Activated CD8-positive, alpha-beta T cell treated with anti-CD3 and anti-CD28 coated beads, Interleukin-2, amount 10 ng/mL, durations not matched to agents 7 days and 5 days (primary cell): ENCODE results near the gene AGMO. TPM values are rescaled to one million over a fixed set of nuclear protein-coding genes. Genes with fewer than 3 reads are reported as not detected.

Experiments used
- ATAC-seq: fragments of 150-1000 bp; cut with Tn5 transposase; one replicate; pipeline ENCODE4 v1.10.0; 2021; ENCODE audit warnings: moderate library complexity
- CTCF ChIA-PET: fragments of 350-600 bp; sonication (Branson Sonifier 250); formaldehyde crosslinking; loops from one replicate; lab custom pipeline; 2021; ENCODE audit warnings: antibody characterized with exemption; lab: Charles Lee
- POLR2A ChIA-PET: fragments of 350-600 bp; sonication (Branson Sonifier 250); formaldehyde crosslinking; loops from one replicate; lab custom pipeline; 2021; ENCODE audit warnings: antibody characterized with exemption; lab: Charles Lee
- DNase-seq: peaks from one replicate; pipeline ENCODE4 v3.0.0-alpha.2; 2020
- H3K27ac Mint-ChIP-seq: one replicate; pipeline ENCODE4 v1.8.0; 2021; ENCODE audit warnings: mild to moderate bottlenecking, mixed read lengths
- H3K27me3 Mint-ChIP-seq: one replicate; pipeline ENCODE4 v1.8.0; 2021; ENCODE audit warnings: low read depth, mixed read lengths
- H3K36me3 Mint-ChIP-seq: one replicate; pipeline ENCODE4 v1.8.0; 2021; ENCODE audit warnings: low read depth, mixed read lengths
- H3K4me1 Mint-ChIP-seq: one replicate; pipeline ENCODE4 v1.8.0; 2021; ENCODE audit warnings: low read depth, mixed read lengths
- H3K4me3 Mint-ChIP-seq: one replicate; pipeline ENCODE4 v1.8.0; 2021; ENCODE audit warnings: mild to moderate bottlenecking, mixed read lengths
- H3K9me3 Mint-ChIP-seq: one replicate; pipeline ENCODE4 v1.8.0; 2022; ENCODE audit warnings: mixed read lengths; ENCODE audit not compliant: insufficient read depth
- total RNA-seq, 2 experiments: library from RNA; stranded (reverse); gene quantifications; one replicate each; pipeline ENCODE4 v1.2.3, GENCODE V29; 2021

Gene AGMO
- total RNA-seq, 2 experiments from 2014 or later: not detected

DNA sequence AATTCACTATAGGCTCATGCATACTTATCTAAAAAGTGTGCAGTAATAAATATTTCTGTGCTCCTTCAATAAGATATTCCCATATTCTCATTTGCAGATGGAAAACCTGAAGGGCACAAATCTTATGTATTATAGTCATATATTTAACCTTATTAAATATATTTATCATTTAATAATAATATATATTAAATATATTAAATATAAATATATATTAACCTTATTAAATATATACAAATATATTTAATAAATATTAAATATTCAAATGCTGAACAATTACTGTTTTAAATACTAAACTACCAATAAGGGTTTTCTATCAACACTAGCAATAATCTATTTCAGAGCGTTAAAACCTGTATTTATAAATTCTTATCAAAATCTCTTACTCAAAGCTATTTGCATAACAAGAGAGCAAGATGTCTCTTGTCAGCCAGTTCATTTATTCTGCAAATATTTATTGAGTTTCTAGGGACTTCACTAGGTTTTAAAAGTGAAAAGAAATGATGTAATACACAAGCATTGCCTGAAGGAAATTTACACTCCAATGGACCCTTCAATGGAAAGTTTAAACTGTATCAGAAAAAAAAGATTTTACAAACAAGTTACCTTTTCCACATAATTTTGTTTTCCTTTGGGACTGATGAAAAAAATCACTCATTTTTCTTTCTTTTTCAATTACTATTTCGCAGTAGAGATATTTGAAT lies 159.2 kb downstream of the AGMO start:
- Mint-ChIP-seq H3K27ac (no peak overlapping the region), H3K27me3 (no peaks in the 10 kb centered on the region), H3K4me1 (no peaks in the 10 kb centered on the region), H3K9me3 (peaks cover 11% of the 10 kb centered on the region), H3K36me3 (no peaks in the 10 kb centered on the region), H3K4me3 (no peak overlapping the region)
- ATAC-seq (no peak), DNase-seq (no peak)
- POLR2A ChIA-PET: no interaction called here
- CTCF ChIA-PET: no interaction called here

DNA sequence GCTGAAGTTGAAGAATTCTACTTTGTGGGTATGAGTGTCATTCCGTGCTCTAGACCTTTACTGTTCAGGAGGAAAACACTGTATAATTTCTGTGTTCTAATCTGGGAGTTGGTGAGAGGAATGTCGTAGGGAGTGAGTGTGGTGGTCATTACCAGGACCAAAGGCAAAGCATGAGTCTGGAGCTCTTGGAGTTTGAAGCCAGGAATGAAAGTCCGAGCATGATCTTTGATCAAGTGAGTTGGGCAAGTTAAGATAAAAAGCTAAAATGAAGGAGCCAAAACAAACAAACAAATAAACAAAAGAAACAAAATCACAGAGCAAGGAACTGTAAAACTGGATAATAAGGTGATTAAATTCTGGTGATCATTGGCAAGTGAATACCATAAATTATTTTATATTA lies 161.4 kb downstream of the AGMO start:
- ATAC-seq: no peak
- POLR2A ChIA-PET: no interaction called here
- H3K4me1 Mint-ChIP-seq: no peaks in the 10 kb centered on the region
- H3K27ac Mint-ChIP-seq: no peak overlapping the region
- no peak for DNase-seq
- CTCF ChIA-PET: no interaction called here
- peaks cover 20% of the 10 kb centered on the region for H3K9me3 Mint-ChIP-seq
- H3K4me3 Mint-ChIP-seq: no peak overlapping the region
- H3K27me3 Mint-ChIP-seq: no peaks in the 10 kb centered on the region
- H3K36me3 Mint-ChIP-seq: no peaks in the 10 kb centered on the region

DNA sequence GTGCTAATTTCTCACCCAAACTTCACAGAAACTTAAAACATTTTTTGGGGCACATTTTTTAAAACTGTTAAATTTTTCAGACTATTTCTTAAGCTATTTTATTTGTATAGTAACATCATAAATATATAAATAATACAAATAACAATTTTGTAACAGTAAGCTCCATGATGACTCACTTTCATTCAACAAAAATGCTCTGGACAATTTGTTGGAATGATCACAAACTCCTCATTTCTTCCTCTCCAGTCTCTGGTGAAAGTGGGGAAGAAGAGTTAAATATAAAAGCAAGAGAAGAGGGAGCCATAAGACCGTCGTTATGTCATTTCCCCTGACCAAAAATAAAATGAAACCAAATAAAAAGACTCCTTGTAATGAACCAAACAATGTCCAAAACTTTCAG lies 162.4 kb downstream of the AGMO start:
- ATAC-seq: no peak
- no peaks in the 10 kb centered on the region for H3K4me1 Mint-ChIP-seq
- ChIA-PET POLR2A (no interaction called here), CTCF (no interaction called here)
- DNase-seq: no peak
- no peak overlapping the region for H3K4me3 Mint-ChIP-seq
- no peaks in the 10 kb centered on the region for H3K36me3 Mint-ChIP-seq
- no peaks in the 10 kb centered on the region for H3K27me3 Mint-ChIP-seq
- H3K9me3 Mint-ChIP-seq: peaks cover 29% of the 10 kb centered on the region
- no peak overlapping the region for H3K27ac Mint-ChIP-seq

DNA sequence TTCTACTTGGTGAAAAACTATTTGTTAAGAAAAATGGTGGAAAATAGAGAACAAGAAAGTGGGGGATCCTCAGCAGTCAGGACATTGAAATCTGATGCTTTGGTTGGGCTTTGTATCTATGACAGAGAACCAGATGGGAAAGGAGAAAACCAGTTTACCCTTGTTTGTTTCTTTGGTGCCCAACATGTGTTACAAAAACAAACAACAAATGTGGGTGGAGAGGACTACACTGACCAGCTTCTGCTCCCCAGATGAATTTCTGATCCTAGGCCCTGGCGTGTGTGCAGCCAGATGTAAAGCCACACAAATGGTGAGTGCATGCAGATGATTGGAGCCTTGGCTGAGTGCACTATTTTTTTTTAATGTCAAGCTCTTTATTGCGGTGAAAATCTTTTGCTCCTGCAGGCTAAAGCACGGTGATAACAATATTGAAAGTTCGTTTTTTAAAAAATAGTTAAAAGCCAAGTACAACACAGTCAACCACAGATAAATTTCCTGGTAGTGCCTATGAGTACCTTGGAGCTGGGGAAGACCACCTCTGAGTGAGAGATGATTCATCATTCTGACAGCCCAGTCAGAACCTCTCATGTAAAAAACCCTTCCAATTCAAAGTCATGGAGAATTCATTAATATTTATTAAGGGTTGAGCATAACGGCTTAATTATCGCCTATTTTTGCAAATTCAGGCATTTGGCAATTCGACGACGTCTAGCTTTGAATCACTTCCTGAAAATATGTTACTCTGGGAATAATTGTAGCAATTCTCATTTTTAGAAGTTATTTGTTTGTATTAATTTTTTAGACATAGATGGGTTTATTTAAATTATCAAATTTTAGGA lies 163.7 kb downstream of the AGMO start:
- ChIA-PET POLR2A (no interaction called here), CTCF (no interaction called here)
- H3K4me3 Mint-ChIP-seq: no peak overlapping the region
- H3K27ac Mint-ChIP-seq: no peak overlapping the region
- no peaks in the 10 kb centered on the region for H3K27me3 Mint-ChIP-seq
- DNase-seq (no peak), ATAC-seq (no peak)
- no peaks in the 10 kb centered on the region for H3K36me3 Mint-ChIP-seq
- H3K4me1 Mint-ChIP-seq: no peaks in the 10 kb centered on the region
- H3K9me3 Mint-ChIP-seq: peaks cover 32% of the 10 kb centered on the region

DNA sequence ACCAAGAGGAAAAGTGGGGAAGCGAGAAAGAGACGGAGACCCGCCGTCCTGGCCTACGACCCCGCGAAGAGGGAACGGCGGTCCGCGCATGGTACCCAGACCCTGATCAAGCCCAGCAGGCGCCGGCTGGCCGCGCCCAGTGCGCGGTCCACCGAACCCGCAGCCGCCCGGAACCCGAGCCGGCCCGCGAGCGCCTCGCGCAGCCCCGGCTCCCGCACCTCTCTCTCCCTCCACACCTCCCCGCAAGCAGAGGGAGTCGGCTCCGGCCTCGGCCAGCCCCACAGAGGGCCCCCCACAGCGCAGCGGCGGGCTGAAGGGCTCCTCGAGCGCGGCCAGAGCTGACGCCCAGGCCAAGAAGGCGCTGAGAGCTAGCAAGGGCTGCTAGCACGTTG lies 164.7 kb downstream of the AGMO start:
- H3K36me3 Mint-ChIP-seq: no peaks in the 10 kb centered on the region
- ATAC-seq: no peak
- POLR2A ChIA-PET: no interaction called here

DNA sequence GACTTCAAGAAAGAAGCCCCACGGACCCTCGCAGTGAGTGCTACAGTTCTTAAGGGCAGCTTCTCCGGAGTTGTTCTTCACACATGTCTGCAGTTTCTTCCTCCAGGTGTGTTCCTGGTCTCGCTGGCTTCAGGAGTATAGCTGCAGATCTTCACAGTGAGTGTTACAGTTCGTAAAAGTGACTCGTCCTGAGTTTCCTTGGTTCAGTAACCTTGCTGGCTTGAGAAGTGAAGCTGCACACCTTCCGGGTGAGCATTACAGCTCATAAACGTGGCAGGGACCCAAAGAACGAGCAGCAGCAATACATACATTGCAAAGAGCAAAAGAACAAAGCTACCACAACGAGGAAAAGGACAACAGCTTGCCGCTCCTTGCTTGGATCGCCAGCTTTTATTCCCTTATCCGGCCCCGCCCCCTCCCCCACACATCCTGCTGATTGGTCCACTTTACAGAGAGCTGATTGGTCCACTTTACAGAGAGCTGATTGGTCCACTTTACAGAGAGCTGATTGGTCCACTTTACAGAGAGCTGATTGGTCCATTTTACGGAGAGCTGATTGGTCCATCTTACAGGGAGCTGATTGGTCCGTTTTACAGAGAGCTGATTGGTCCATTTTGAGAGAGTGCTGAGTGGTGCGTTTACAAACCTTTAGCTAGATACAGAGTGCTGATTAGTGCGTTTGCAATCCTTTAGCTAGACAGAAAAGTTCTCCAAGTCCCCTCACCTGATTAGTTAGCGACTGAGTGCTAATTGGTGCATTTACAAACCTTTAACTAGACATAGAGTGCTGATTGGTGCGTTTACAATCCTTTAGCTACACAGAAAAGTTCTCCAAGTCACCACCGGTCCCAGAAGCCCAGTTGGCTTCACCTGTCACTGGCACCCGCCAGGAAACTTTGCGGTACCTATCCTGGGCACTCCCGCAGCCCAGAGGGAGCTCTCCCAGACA lies 165.3 kb downstream of the AGMO start:
- CTCF ChIA-PET: no interaction called here
- DNase-seq: no peak

More for the DNA sequence above, 164.7 kb downstream of the AGMO start:
- CTCF ChIA-PET: no interaction called here
- no peak for DNase-seq
- peaks cover 30% of the 10 kb centered on the region for H3K9me3 Mint-ChIP-seq
- H3K27me3 Mint-ChIP-seq: no peaks in the 10 kb centered on the region
- no peaks in the 10 kb centered on the region for H3K4me1 Mint-ChIP-seq
- H3K27ac Mint-ChIP-seq: no peak overlapping the region
- no peak overlapping the region for H3K4me3 Mint-ChIP-seq

DNA sequence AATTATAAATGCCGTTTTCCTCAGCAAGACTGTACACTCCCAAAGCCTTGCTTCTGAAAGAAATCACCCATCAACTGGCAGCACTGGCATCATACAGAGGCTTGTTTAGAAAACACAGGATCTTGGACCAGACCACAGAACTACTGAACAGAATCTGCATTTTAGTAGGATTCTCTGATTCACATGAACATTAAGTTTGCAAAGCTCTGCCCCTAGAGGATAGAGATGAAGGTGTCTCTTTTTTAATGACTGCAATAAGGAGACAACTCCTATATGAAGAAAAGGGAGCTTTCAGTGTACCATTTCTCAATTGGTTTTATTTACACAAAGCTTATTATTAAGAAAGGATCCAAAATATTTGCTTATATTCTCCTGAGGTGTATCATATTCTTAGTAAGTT lies 172.7 kb downstream of the AGMO start:
- Mint-ChIP-seq H3K4me1 (no peaks in the 10 kb centered on the region), H3K27me3 (no peaks in the 10 kb centered on the region), H3K4me3 (no peak overlapping the region), H3K27ac (no peak overlapping the region), H3K9me3 (peaks cover 6% of the 10 kb centered on the region), H3K36me3 (no peaks in the 10 kb centered on the region)
- CTCF ChIA-PET: no interaction called here
- DNase-seq (no peak), ATAC-seq (no peak)
- POLR2A ChIA-PET: no interaction called here

More for the DNA sequence above, 165.3 kb downstream of the AGMO start:
- Mint-ChIP-seq H3K9me3 (peaks cover 28% of the 10 kb centered on the region), H3K27me3 (no peaks in the 10 kb centered on the region), H3K36me3 (no peaks in the 10 kb centered on the region), H3K4me3 (no peak overlapping the region), H3K27ac (no peak overlapping the region), H3K4me1 (no peaks in the 10 kb centered on the region)
- POLR2A ChIA-PET: no interaction called here
- ATAC-seq: no peak

DNA sequence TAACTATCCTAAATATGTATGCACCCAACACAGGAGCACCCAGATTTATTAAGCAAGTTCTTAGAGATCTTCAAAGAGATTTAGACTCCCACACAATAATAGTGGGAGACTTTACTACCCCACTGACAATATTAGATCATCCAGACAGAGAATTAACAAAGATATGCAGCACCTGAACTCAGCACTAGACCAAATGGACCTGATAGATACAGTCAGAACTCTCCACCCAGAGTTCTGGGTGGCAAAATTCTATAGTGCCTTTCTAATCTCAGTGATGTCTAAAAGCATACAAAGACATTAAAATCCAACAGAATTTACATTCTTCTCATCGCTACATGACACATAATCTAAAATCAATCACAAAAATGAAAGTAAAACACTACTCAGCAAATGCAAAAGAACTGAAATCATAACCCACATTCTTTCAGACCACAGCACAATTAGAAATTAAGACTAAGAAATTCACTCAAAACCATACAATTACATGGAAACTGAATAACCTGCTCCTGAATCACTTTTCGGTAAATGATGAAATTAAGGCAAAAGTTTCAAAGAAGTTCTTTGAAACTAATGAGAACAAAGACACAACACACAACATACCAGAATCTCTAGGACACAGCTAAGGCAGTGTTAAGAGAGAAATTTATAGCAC lies 183.2 kb downstream of the AGMO start:
- peaks cover 18% of the 10 kb centered on the region for H3K9me3 Mint-ChIP-seq
- H3K4me1 Mint-ChIP-seq: no peaks in the 10 kb centered on the region
- ChIA-PET CTCF (no interaction called here), POLR2A (no interaction called here)
- H3K4me3 Mint-ChIP-seq: no peak overlapping the region
- H3K27me3 Mint-ChIP-seq: no peaks in the 10 kb centered on the region
- no peaks in the 10 kb centered on the region for H3K36me3 Mint-ChIP-seq
- DNase-seq (no peak), ATAC-seq (no peak)
- no peak overlapping the region for H3K27ac Mint-ChIP-seq

DNA sequence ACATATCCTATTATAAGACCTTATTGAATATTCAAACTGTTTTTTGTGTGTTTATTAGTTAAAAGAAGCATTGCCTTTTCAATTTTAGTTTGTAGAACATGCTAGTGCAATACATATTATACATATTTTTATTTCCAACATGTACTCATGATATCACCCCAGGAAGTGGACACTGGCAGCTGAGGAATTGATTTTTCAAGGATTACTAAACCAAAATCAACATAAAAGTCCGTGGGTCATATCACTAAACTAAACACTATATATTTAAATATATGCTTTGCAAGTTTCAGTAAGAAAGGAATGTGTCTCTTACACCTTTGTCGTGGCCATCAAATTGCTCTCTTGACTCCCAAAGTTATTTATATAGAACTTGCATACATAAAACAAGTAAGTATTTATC lies 185.2 kb downstream of the AGMO start:
- ChIA-PET POLR2A (no interaction called here), CTCF (no interaction called here)
- peaks cover 19% of the 10 kb centered on the region for H3K9me3 Mint-ChIP-seq
- no peak overlapping the region for H3K4me3 Mint-ChIP-seq
- H3K27ac Mint-ChIP-seq: no peak overlapping the region
- DNase-seq: no peak
- no peak for ATAC-seq
- H3K4me1 Mint-ChIP-seq: no peaks in the 10 kb centered on the region
- H3K36me3 Mint-ChIP-seq: no peaks in the 10 kb centered on the region
- H3K27me3 Mint-ChIP-seq: no peaks in the 10 kb centered on the region

DNA sequence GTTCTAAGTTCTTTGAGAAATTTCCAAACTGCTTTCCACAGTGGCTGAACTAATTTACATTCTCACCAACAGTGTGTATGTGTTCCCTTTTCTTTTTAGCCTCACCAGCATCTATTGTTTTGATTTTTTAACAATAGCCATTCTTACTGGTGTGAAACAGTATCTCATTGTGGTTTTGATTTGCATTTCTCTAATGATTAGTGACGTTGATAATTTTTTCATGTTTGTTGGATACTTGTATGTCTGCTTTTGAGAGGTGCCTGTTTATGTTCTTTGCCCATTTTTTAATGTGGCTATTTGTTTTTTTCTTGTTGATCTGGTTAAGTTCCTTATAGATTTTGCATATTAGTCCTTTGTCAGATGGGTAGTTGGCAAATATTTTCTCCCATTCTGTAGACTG lies 191.4 kb downstream of the AGMO start:
- ChIA-PET CTCF (no interaction called here), POLR2A (no interaction called here)
- no peak overlapping the region for H3K4me3 Mint-ChIP-seq
- no peaks in the 10 kb centered on the region for H3K36me3 Mint-ChIP-seq
- H3K27ac Mint-ChIP-seq: no peak overlapping the region
- no peaks in the 10 kb centered on the region for H3K4me1 Mint-ChIP-seq
- H3K9me3 Mint-ChIP-seq: peaks cover 4% of the 10 kb centered on the region
- no peaks in the 10 kb centered on the region for H3K27me3 Mint-ChIP-seq
- no peak for DNase-seq
- ATAC-seq: no peak

DNA sequence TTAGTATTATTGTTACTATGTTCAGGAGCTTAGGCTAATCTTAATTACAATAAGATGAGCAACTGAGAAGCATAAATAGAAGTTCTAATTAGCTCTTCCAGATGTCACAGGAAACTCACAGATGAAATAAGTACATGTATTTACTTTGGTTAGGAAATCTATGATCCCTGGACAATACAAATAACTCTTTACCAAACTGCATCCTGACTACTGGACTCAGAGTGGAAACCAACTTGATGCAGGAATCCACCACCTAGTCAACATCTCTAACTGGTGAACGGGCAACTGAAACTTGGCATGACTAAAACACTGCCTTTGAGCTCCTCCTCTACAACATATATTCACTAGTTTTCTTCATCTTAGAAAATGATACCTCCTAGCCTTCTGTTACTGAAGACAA lies 193.2 kb downstream of the AGMO start:
- no peak for DNase-seq
- Mint-ChIP-seq H3K4me1 (no peaks in the 10 kb centered on the region), H3K4me3 (no peak overlapping the region), H3K36me3 (no peaks in the 10 kb centered on the region), H3K27ac (no peak overlapping the region), H3K27me3 (no peaks in the 10 kb centered on the region), H3K9me3 (peaks cover under 1% of the 10 kb centered on the region)
- POLR2A ChIA-PET: no interaction called here
- CTCF ChIA-PET: no interaction called here
- no peak for ATAC-seq
